Cerebellar nuclear complex (tissue), 1 donor: ENCODE measurements around the gene CA14.
"Not testable (repeated sequence)": the region's sequence is repeated elsewhere in the genome, so short reads cannot be mapped to it uniquely, and the experiment has no call there.

Experiments used
- DNase-seq, 2 experiments: peaks; one replicate each; lab custom pipeline; 2025; lab: John Stamatoyannopoulos, UW

CA14 gene

GRCh38 chr1:150280138-150280707 lies 22.6 kb downstream of the CA14 start:
- no peak for DNase-seq

DNA sequence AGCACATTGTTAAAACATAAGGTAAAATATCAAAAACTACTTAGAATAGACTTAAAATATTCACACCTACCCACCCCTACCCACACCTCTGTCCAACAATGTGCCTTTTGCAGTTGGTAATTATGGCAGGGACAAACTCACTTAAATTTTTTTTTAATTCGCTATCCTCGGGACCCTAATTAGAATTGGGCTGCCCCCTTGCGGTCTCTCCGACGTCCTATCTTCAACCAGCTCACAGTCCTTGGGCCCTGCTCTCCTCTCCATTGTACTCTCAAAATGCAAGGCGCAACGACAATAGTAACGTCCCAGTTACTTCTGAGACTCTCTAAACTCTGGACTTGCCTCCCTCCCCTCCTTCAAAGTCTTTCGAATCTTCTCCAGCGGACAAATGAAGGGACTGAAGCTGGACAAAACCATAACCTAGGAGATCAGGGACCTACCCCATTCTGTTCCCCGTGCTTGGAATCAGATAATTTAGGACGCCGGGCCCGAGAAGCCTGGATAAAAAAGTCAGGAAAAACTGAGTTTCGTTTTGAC lies 23.7 kb downstream of the CA14 start:
- DNase-seq: peak in 1 of 2 experiments; percentile 20

GRCh38 chr1:150281758-150282557 lies 24.4 kb downstream of the CA14 start, which contains the start of gene CIART:
CIART (plus strand) TSS chr1:150282554; CDS start chr1:150283268, 714 bp downstream.
- peak; percentile 91 to 97 for DNase-seq

DNA sequence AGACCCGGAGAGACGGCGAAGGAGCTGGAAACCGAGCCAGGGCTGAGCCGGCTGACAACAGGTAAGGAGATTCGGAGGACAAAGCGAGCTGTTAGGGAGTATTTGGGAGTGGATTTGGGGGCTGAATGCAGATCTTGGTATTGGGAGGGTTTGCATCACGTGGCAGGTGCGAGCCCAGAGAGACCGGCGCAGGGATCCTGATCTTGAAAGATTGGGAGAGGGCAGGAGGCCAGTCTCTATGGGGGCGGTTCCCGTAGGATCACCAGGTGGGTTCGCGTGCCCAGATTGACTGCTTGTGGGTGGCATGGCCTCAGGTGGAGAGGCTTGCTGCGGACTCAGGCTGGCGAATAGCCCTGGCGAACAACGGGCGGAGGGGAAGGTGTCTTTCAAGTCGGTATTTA lies 25.0 kb downstream of the CA14 start:
- no peak for DNase-seq

DNA sequence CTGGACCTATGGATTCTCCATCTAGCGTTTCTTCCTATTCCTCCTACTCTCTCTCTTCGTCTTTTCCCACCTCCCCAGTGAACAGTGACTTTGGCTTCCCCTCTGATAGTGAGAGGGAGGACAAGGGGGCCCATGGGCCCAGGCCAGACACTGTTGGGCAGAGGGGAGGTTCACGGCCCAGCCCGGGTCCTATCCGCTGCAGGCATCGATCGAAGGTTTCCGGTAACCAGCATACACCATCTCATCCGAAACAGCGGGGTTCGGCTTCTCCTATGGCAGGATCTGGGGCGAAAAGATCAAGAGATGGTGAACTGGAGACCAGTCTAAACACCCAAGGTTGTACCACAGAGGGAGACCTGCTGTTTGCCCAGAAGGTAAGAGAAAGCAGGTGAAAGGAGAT lies 25.7 kb downstream of the CA14 start:
- DNase-seq: no peak

DNA sequence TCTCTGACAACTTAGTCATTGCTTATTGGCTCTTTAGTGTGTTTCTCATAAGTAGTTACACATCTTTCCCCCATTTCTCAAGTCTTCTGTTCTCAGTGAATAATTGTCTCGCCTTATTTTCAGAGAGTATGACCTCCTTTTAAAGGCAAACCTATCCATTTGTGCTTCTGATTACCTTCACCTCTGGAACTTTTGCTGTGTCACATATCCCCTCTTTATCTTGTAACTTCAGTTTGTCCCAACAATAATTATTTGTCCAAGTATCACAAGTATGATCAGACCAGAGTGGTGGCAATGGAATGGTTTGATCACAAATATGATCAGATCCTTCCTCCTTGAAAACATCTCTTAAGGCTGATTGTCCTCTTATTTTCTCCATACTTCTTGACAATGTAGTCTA lies 30.8 kb downstream of the CA14 start:
- no peak for DNase-seq

DNA sequence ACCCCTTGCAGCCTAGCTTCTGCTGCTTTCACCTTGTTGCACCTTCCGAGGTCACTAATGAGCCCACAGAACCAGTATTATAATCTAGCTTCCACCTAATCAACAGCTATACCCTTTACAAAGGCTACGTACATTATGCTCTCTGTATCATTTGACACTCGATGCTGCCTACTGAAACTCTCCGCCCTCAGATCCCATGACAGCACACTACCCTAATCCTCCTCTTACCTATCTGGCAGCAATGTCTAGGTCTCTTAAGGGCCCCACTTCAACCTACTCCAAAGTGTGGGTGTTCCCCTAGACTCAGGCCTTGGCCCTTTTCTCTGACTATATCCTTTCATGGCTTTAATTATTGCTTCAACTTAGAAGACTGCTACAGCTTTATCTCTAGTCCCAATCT lies 31.2 kb downstream of the CA14 start:
- no peak for DNase-seq

GRCh38 chr1:150293433-150294253 lies 36.1 kb downstream of the CA14 start, which contains the start of gene MRPS21:
MRPS21 (plus strand) TSS chr1:150293861; CDS start chr1:150294367, 506 bp downstream.
- peak; percentile 80 to 87 for DNase-seq

GRCh38 chr1:150295476-150295875 lies 37.9 kb downstream of the CA14 start:
- no peak for DNase-seq

DNA sequence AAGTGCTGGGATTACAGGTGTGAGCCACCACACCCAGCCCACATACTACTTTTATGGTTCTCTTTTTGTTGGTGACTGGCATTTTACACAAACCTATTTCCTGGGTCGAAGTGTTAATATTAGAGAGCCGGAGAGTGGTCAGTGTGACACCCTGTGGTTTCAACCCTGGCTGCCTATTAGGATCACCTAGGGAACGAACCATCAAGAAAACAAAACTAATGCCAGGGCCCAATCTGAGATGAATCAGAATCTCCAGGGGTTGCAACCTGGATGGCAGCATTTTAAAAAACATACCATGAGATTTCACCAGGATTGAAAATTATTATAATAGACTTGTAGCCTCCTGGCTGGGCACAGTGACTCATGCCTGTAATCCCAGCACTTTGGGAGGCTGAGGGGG lies 42.1 kb downstream of the CA14 start:
- DNase-seq: no peak

DNA sequence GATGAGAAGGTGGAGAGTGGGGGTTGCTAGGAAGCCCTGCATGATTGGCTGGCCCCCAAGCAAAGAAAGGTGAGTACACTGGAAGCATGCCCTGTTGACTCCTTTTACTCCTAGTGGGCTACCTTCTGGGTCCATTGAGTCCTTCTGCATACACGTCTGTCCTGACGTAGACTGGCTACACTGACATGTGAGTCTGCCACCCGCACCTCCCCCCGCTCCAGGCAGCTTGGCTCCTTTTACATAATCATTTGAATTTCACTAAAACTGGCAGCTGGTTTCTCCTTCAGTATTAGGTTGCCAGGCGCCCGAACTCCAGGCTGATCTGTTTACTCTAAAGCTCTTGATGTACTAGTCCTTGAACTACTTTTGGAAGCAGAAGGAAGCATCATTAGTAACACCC lies 44.8 kb downstream of the CA14 start:
- DNase-seq: no peak

DNA sequence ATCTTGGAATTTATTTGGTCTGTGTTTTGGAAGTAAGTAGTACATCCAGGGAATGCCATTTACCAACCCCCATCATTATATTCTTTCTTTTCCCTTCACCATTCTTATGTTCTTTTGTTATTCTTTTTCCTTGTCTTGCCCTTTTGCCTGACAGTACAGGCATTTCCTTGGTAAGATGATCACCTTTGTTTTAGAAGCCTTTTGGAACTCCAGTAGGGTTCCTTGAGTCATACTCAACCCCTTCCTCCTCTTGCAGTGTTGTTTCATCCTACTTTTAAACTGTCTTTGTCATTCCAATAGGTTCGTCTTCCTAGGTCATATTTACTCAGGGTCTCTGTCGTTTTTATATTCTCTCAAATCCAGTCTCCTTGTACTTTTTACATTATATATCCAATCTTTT lies 45.3 kb downstream of the CA14 start:
- no peak for DNase-seq

DNA sequence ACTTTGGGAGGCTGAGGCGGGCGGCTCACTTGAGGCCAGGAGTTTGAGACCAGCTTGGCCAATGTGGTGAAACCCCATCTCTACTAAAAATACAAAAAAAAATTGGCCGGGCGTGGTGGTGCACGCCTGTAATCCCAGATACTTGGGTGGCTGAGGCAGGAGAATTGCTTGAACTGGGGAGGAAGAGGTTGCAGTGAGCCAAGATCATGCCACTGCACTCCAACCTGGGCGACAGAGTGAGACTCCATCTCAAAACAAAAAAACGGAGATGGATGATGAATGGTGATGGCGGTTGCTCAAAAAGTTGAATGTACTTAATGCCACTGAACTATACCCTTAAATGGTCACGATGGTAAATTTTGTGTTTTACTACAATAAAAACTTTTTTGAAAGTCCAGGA lies 51.0 kb downstream of the CA14 start:
- DNase-seq: not testable (repeated sequence)

- no peak for DNase-seq
Observed at GRCh38 chr1:150309758-150310508, 52.4 kb downstream of the CA14 start.

- no peak for DNase-seq
Observed at GRCh38 chr1:150311762-150312161, 54.2 kb downstream of the CA14 start.
